ENCODE results near the gene ARL3.
"Not testable (repeated sequence)": the region's sequence is repeated elsewhere in the genome, so short reads cannot be mapped to it uniquely, and the experiment has no call there.

ARL3 gene

DNA sequence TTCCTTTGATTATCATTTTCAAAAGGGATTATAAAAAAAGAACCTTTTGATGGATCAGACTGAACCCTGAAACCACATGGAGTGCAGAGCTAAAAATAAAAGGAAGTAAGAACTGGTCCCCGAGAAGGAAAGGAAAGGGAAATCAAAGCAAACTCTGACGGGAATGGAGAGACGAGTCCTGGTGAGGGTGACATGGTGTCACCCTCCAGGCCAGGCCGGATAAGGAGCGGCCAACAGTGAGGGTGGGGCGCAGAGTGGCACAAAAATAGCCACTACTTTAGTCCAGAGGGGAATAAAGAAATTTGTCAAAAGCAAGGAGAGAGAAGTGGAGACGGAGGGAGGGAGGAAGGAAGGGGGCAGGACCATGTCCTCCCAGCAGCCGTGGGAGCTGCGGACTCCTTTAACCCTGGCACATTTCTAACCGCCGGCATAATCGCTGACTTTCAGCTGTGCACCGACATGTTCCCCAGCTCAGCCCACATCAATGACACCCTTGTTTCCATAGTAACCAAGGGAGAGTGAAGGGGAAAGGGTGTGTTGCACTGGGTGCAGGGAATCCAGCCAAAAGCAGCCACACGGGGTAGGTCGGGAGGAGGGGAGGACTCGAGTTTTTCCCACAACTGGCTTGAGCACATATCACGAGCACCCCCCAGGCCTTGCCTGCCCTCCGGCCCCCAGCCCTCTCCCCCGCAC, 40.2 kb downstream of the ARL3 start:
- no peak overlapping the region for H3K9ac ChIP-seq (ENCODE audit: low read length)
- peak overlapping the region; percentile 44 for H3K27ac ChIP-seq (ENCODE audit: low read depth, low read length)
- no peaks in the 10 kb centered on the region for H3K27me3 ChIP-seq (ENCODE audit: control insufficient read depth, insufficient read depth, low read length)
- peaks cover 8% of the 10 kb centered on the region for H3K4me1 ChIP-seq (ENCODE audit: control insufficient read depth, insufficient read depth, low read length)
- H3K36me3 ChIP-seq (ENCODE audit: control insufficient read depth, insufficient read depth, low read length), result no peaks in the 10 kb centered on the region
- peak overlapping the region; percentile 24 for H3K4me3 ChIP-seq (ENCODE audit: low read length)

DNA sequence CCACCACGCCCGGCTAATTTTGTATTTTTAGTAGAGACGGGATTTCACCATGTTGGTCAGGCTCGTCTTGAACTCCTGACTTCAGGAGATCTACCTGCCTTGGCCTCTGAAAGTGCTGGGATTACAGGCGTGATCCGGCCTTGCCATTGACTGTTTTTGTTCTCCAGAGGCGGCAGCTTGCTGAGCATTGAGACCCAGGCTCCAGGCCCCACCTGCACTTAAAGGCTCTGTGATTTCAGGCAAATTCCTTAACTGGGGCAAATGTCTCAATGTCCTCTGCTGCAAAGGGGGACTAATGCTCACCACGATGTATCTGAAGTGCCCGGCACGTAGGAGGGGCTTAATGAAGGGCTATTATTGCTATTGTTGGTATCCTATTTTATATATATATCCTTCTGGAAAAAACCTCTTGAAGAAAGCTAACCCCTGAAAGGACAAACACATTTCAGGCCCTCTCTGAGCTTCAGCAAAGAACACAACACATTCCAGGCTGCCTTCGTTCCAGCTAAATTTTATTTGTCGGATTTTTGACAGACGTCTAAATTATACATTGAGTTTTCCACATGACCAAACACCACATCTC, 40.9 kb downstream of the ARL3 start:
- peaks cover 8% of the 10 kb centered on the region for H3K4me1 ChIP-seq (ENCODE audit: control insufficient read depth, insufficient read depth, low read length)
- no peak overlapping the region for H3K4me3 ChIP-seq (ENCODE audit: low read length)
- no peaks in the 10 kb centered on the region for H3K27me3 ChIP-seq (ENCODE audit: control insufficient read depth, insufficient read depth, low read length)
- peak overlapping the region; percentile 44 for H3K27ac ChIP-seq (ENCODE audit: low read depth, low read length)
- no peaks in the 10 kb centered on the region for H3K36me3 ChIP-seq (ENCODE audit: control insufficient read depth, insufficient read depth, low read length)
- H3K9ac ChIP-seq (ENCODE audit: low read length), result no peak overlapping the region

DNA sequence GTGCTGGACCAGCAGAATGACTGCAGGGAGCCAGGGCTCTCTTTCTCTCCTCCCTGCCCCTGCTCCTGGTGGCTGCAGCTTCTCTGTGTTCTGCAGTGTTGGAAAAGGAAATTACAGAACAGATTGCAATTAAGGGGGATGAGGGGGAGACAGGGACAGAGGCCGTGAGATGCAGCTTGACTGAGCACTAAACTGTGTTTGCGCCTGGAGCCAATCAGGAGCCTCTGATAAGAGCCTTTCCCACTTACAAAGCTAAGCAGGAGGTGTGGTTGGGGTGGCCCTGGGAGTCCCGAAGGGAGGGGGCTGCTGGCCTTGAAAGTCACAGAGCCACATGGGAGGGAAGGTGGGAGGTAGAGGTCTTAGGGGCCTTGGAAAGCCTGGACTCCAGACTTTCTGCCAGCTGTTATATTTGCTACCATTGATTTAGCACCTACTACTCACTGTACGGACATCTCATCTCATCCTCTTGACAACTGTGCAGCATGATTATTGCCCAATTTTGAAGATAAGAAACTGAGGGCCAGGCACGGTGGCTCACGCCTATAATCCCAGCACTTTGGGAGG, 43.2 kb downstream of the ARL3 start:
- Histone ChIP-seq H3K27ac (ENCODE audit: low read depth, low read length) (no peak overlapping the region), H3K9ac (ENCODE audit: low read length) (no peak overlapping the region), H3K4me3 (ENCODE audit: low read length) (no peak overlapping the region), H3K4me1 (ENCODE audit: control insufficient read depth, insufficient read depth, low read length) (peaks cover 8% of the 10 kb centered on the region), H3K36me3 (ENCODE audit: control insufficient read depth, insufficient read depth, low read length) (no peaks in the 10 kb centered on the region), H3K27me3 (ENCODE audit: control insufficient read depth, insufficient read depth, low read length) (no peaks in the 10 kb centered on the region)

DNA sequence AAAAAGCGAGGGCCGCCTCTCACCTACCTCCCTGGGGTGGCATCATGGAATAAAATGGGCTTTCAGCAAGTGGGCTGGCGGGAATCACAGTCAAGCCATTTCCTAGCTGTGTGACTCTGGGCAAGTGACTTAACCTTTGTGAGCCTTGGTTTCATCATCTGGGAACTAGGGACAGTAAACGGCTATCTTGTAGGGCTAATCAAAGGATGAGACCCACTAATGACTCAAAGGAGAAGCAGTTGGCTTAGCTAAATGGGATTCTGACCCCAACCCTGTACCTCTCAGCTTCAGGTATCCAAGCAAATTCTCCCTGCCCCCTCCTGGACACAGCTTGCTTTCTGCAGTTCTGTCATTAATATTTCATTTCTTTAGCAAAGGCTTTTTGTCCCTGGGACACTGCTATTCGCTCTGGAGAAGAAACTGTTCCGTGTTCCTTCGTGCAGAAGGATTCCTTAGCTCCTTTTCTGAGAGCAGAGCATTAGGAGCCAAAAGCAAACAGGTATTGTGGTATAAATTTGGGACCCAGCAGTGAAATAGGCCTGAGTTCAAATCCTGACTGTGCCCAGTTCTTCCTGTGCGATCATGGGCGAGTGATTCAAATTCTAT, 44.0 kb downstream of the ARL3 start:
- Histone ChIP-seq H3K4me3 (ENCODE audit: low read length) (no peak overlapping the region), H3K9ac (ENCODE audit: low read length) (no peak overlapping the region), H3K27ac (ENCODE audit: low read depth, low read length) (no peak overlapping the region)

DNA sequence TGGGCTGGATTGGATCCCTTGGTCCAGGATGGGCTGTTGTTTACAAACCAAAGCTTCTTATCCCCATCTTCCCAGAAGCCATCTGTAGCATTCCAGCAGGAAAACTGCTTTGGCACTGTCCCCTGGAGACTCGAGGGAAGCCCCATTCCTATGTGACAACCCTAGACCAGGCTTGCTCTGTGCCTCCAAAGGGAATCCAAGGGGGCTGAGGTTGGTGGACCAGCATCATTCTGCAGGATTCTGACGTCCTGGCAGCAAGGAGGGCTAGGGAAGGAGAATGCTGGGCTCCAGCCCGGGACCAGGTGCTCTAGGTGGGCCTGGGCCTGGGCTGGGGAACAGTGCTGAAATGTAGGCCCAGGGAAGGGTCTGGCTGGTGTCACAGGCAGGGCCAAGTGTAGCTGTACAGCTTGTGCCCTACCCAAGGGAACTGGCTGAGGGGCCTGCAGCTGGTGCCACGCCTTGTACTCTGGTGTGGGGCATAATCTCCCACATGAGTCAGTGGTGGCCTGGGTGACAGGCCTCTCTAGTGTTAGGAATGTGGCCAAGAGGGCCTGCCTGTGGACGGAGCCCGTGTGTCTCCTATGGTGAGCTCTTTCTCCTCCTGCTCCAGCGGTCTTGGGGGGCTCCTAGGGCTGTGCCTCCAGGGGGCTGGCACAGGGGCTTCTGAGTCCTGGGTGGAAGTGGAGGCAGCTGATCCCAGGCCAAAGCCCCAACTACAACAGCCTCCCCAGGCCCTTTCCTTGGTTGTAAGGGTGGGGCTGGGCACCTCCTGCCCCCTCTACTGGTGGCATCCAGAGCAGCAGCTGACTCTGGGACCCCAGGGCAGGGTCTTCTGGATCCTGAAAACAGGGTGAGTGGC, 44.8 kb downstream of the ARL3 start:
- H3K4me3 ChIP-seq (ENCODE audit: low read length), result no peak overlapping the region
- no peaks in the 10 kb centered on the region for H3K27me3 ChIP-seq (ENCODE audit: control insufficient read depth, insufficient read depth, low read length)
- no peak overlapping the region for H3K27ac ChIP-seq (ENCODE audit: low read depth, low read length)
- H3K9ac ChIP-seq (ENCODE audit: low read length), result no peak overlapping the region
- H3K4me1 ChIP-seq (ENCODE audit: control insufficient read depth, insufficient read depth, low read length), result peaks cover 4% of the 10 kb centered on the region
- H3K36me3 ChIP-seq (ENCODE audit: control insufficient read depth, insufficient read depth, low read length), result no peaks in the 10 kb centered on the region

More for the DNA sequence above, 44.0 kb downstream of the ARL3 start:
- no peaks in the 10 kb centered on the region for H3K27me3 ChIP-seq (ENCODE audit: control insufficient read depth, insufficient read depth, low read length)
- H3K4me1 ChIP-seq (ENCODE audit: control insufficient read depth, insufficient read depth, low read length), result peaks cover 8% of the 10 kb centered on the region
- H3K36me3 ChIP-seq (ENCODE audit: control insufficient read depth, insufficient read depth, low read length), result no peaks in the 10 kb centered on the region

DNA sequence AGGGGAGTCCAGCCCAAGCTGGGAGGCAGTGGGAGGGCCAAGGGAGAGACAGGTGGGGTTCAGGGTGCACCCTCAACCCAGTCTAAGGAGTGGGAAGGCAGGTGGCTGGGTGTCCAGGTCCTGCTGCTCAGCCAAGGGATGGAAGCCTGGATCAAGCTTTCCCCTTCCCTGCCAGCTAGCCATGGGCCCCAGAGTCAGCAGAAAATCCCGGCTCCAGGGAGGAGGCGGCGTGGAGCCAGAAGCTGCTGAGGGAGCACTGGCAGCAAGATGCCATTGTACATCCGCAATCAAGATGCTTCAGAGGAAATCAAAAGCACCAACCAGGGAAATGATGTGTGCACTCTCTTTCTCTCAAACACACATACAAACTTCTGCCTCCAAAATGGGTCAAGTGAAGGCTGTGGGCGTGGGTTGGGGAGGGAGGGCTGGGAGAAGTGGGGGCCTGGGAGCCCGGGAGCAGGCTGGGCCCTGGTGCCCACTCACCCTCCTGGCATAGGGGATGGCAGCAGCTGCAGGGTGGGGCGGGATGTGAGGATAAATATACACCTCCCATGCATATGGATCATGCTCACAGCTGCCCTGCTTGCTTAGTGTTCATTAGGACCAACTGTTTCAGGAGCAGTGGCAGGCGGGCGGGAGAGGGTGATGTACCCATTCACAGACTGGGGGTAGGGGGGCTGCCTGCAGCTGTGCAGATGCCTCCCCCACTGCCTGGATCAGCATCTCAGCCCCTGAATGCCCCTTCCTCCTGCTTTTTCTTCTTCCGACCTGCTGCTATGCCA, 45.7 kb downstream of the ARL3 start:
- H3K4me3 ChIP-seq (ENCODE audit: low read length), result no peak overlapping the region
- no peak overlapping the region for H3K27ac ChIP-seq (ENCODE audit: low read depth, low read length)
- H3K27me3 ChIP-seq (ENCODE audit: control insufficient read depth, insufficient read depth, low read length), result no peaks in the 10 kb centered on the region
- H3K9ac ChIP-seq (ENCODE audit: low read length), result no peak overlapping the region
- H3K36me3 ChIP-seq (ENCODE audit: control insufficient read depth, insufficient read depth, low read length), result no peaks in the 10 kb centered on the region
- no peaks in the 10 kb centered on the region for H3K4me1 ChIP-seq (ENCODE audit: control insufficient read depth, insufficient read depth, low read length)

DNA sequence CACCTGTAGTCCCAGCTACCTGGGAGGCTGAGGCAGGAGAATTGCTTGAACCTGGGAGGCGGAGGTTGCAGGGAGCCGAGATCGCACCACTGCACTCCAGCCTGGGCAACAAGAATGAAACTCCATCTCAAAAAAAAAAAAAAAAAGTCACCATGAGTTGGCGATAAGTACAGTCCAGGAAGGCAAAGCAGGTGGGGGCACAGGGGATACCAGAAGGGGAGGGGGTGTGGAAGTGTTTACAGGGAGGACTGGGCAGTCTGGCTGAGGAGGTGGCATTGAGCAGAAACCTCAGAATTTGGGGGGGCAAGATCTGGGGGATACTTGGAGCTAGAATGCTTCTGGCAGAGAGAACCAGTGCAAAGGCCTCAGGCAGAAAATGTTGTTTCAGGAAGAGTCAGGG, 46.8 kb downstream of the ARL3 start:
- not testable (repeated sequence) for H3K36me3 ChIP-seq (ENCODE audit: control insufficient read depth, insufficient read depth, low read length); H3K27ac ChIP-seq (ENCODE audit: low read depth, low read length); H3K4me3 ChIP-seq (ENCODE audit: low read length); H3K27me3 ChIP-seq (ENCODE audit: control insufficient read depth, insufficient read depth, low read length); H3K9ac ChIP-seq (ENCODE audit: low read length); H3K4me1 ChIP-seq (ENCODE audit: control insufficient read depth, insufficient read depth, low read length)

DNA sequence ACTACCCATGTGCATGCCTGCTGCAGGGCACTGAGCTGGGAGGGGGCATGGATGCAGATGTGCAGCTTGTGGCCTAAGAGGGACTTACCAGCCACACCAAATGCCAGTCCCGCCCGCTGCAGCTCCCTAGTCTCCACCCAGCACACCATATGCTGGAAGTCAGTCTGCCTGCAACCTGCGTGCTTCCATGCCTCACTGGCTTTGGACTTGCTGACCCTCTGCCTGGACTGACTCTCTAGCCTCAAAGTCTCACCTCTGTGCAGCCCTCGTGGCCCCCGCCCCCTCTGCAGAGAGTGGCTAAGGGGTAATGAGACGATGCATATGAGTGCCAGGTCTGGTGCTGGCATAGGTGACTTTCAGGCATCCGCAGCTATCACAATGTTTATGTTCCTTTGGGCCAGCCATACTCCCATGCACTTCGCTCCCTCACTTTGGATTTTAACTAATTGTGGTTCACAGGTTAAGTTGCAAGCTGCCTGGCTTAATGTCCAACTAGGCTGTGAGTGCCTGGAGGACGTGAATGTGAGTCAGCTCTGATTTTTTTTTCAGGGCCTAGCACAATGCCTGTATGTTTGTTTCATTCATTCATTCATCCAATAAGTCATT, 48.2 kb downstream of the ARL3 start:
- Histone ChIP-seq H3K9ac (ENCODE audit: low read length) (no peak overlapping the region), H3K27me3 (ENCODE audit: control insufficient read depth, insufficient read depth, low read length) (no peaks in the 10 kb centered on the region), H3K4me1 (ENCODE audit: control insufficient read depth, insufficient read depth, low read length) (no peaks in the 10 kb centered on the region), H3K27ac (ENCODE audit: low read depth, low read length) (no peak overlapping the region), H3K4me3 (ENCODE audit: low read length) (no peak overlapping the region), H3K36me3 (ENCODE audit: control insufficient read depth, insufficient read depth, low read length) (no peaks in the 10 kb centered on the region)

DNA sequence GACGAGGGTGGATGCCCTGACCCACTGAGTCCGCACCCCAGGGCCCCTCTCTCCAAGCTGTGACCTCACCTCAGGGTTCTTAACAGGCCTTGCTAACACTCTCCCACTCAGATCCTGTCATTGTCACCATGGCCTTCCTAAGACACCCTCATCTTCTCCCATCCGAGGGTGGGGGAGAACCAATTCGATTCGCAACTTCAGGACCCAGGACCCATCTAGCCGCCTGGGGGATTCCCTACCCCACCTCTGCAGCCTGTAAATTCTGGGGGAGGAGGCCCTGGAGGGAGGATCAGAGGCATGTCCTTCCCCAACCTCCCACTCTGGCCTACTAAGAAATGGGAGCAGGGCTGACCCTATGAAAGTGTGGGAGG, 52.6 kb downstream of the ARL3 start:
- H3K4me1 ChIP-seq (ENCODE audit: control insufficient read depth, insufficient read depth, low read length), result peaks cover 3% of the 10 kb centered on the region
- H3K9ac ChIP-seq (ENCODE audit: low read length), result no peak overlapping the region
- no peaks in the 10 kb centered on the region for H3K27me3 ChIP-seq (ENCODE audit: control insufficient read depth, insufficient read depth, low read length)
- no peak overlapping the region for H3K4me3 ChIP-seq (ENCODE audit: low read length)
- H3K36me3 ChIP-seq (ENCODE audit: control insufficient read depth, insufficient read depth, low read length), result peaks cover 3% of the 10 kb centered on the region
- no peak overlapping the region for H3K27ac ChIP-seq (ENCODE audit: low read depth, low read length)

DNA sequence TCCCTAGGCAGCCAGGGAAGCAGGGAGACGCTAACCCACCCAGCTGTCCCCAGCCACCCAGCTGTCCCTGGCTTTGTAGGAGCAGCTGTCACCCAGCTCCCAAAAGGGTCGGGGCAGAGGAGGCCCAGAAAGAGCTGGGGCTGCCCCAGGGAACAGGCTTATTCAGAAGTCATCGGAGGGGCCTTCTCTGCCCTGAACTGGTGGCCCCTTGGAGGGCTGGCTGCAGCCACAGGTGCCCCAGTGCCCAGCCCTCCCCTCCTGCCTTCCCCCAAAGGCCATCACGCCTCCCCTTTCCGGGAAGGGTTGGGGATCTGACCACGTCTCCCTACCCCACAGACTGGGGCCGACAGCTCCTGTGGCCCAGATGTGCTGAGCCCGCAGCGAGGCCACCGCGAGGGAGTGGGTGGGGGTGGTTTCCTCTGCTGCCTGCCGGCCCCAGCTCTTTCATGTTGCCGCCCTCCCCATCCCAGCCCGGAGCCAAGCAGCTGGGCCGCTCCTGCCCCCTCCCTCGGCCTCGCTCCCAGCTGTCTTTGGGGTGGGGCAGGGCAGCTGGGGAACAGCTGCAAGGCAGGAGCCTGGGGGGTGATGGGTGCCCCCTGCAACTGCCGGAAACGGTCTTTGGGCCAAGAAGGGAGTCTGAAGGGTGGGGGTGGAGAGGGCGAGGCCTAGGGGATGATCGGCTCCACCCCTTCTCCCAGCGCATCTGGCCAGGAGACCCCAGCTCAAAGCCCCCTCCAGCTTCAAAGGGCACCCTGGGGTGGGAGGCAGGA, 53.1 kb downstream of the ARL3 start:
- H3K9ac ChIP-seq (ENCODE audit: low read length), result no peak overlapping the region
- no peak overlapping the region for H3K4me3 ChIP-seq (ENCODE audit: low read length)
- H3K27ac ChIP-seq (ENCODE audit: low read depth, low read length), result no peak overlapping the region

DNA sequence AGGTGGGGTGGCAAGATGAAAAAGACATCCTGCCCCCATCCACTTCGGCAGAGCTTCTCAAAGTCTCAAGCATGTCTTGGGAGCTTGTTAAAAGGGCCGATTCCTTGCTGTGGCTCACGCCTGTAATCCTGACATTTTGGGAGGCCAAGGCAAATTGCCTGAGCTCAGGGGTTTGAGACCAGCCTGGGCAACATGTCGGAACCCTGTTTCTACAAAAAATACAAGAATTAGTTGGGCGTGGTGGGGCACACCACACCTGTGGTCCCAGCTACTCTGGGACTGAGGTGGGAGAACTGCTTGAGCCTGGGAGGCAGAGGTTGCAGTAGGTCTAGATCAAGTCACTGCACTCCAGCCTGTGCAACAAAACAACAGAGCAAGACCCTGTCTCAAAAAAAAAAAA, 55.4 kb downstream of the ARL3 start:
- peaks cover 20% of the 10 kb centered on the region for H3K36me3 ChIP-seq (ENCODE audit: control insufficient read depth, insufficient read depth, low read length)
- no peaks in the 10 kb centered on the region for H3K27me3 ChIP-seq (ENCODE audit: control insufficient read depth, insufficient read depth, low read length)
- H3K4me1 ChIP-seq (ENCODE audit: control insufficient read depth, insufficient read depth, low read length), result peaks cover 3% of the 10 kb centered on the region
- no peak overlapping the region for H3K9ac ChIP-seq (ENCODE audit: low read length)
- no peak overlapping the region for H3K4me3 ChIP-seq (ENCODE audit: low read length)
- H3K27ac ChIP-seq (ENCODE audit: low read depth, low read length), result no peak overlapping the region

More for the DNA sequence above, 53.1 kb downstream of the ARL3 start:
- peaks cover 8% of the 10 kb centered on the region for H3K36me3 ChIP-seq (ENCODE audit: control insufficient read depth, insufficient read depth, low read length)
- peaks cover 3% of the 10 kb centered on the region for H3K4me1 ChIP-seq (ENCODE audit: control insufficient read depth, insufficient read depth, low read length)
- H3K27me3 ChIP-seq (ENCODE audit: control insufficient read depth, insufficient read depth, low read length), result no peaks in the 10 kb centered on the region
